Testis (tissue), 2 donors: ENCODE measurements around the gene CACNA1C.

Experiments used
- POLR2A ChIP-seq: fragments of 450-650 bp; IDR thresholded peaks from one replicate; pipeline ENCODE4 v1.6.1; 2017; ENCODE audit warnings: antibody characterized with exemption, mild to moderate bottlenecking, moderate library complexity
- TF ChIP-seq, protein P1 (sequence below), 3 experiments: fragments of 450-650 bp in 2 of 3; fragments of 200-600 bp in 1 of 3; sonication (generic) in 1 of 3; IDR thresholded peaks; one replicate each; pipeline ENCODE4 v1.5.1; 2016 to 2019; ENCODE audit warnings: antibody characterized with exemption in 3 of 3, mild to moderate bottlenecking in 2 of 3, moderate library complexity in 1 of 3

DNA sequence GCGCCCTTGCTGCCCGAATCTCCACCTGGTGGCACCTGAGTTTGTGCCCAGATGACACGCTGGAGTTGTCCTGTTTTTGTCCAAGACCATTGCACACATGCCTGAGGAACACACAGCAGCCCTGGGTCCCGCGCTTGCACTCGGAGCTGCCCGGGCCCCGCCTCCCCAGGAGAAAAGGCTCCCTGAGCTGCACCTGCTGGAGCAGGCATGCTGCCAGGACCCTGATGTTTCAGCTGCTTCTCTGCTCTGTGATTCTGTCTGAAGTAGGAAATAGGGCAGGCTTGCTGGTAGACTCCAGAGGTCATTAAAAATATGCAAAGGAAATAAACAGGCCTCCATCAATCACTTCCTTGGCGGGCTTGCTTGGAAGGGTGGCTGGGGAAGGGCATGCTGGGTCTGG lies 271.6 kb downstream of the CACNA1C start:
- TF ChIP-seq, protein P1, sequence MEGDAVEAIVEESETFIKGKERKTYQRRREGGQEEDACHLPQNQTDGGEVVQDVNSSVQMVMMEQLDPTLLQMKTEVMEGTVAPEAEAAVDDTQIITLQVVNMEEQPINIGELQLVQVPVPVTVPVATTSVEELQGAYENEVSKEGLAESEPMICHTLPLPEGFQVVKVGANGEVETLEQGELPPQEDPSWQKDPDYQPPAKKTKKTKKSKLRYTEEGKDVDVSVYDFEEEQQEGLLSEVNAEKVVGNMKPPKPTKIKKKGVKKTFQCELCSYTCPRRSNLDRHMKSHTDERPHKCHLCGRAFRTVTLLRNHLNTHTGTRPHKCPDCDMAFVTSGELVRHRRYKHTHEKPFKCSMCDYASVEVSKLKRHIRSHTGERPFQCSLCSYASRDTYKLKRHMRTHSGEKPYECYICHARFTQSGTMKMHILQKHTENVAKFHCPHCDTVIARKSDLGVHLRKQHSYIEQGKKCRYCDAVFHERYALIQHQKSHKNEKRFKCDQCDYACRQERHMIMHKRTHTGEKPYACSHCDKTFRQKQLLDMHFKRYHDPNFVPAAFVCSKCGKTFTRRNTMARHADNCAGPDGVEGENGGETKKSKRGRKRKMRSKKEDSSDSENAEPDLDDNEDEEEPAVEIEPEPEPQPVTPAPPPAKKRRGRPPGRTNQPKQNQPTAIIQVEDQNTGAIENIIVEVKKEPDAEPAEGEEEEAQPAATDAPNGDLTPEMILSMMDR (IDR thresholded peaks at IDR 0.05) = no peak
- TF ChIP-seq POLR2A = no peak
